ENCODE data around the gene KCNC4. TPM values are rescaled to one million over a fixed set of nuclear protein-coding genes. Genes with fewer than 3 reads are reported as not detected.

KCNC4 gene
- total RNA-seq, 1 donor from 2014 or later: 5.9 TPM

DNA sequence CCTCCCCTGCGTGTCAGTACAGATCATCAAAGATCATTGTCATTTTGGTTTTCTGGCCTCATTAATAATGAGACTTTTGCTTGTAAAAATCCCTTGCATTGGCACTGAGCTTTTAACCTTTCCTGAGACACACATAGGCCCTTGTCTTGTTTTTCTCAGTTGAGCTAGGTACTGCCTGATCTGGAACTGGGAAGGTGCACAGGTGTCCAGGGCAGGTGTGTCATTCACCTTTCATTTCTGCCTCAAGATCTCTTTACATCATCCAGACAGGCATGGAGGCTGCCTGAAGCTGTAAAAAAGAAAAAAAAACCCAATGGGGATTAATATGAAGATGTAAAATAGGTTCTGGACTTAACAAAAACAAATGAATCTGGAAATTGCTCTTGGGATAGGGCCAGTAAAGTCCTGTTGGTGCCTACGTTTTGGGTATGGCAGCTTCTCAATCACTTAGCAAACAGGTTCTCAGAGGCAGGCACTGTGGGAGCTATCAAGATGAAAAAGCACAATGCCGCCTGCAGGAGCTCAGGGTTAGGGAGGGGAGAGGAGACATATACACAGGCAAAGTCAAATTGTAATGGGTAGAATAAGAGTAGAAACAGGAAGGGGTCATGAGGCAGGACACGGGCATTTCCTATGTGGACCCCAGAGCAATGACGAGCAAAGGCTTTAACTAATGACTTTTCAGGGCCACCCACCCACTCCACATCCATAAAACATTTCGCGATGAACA, 1.0 kb upstream of the KCNC4 start:
- Mint-ChIP-seq H3K4me1 (peaks cover 23% of the 10 kb centered on the region), H3K27ac (ENCODE audit: unreplicated experiment) (peak overlapping the region; percentile 94), H3K9me3 (no peaks in the 10 kb centered on the region), H3K4me3 (peak overlapping the region; percentile 85), H3K27me3 (ENCODE audit: low read depth) (peaks cover 47% of the 10 kb centered on the region), H3K36me3 (ENCODE audit: low read depth) (no peaks in the 10 kb centered on the region)
- TF ChIP-seq, protein P1, sequence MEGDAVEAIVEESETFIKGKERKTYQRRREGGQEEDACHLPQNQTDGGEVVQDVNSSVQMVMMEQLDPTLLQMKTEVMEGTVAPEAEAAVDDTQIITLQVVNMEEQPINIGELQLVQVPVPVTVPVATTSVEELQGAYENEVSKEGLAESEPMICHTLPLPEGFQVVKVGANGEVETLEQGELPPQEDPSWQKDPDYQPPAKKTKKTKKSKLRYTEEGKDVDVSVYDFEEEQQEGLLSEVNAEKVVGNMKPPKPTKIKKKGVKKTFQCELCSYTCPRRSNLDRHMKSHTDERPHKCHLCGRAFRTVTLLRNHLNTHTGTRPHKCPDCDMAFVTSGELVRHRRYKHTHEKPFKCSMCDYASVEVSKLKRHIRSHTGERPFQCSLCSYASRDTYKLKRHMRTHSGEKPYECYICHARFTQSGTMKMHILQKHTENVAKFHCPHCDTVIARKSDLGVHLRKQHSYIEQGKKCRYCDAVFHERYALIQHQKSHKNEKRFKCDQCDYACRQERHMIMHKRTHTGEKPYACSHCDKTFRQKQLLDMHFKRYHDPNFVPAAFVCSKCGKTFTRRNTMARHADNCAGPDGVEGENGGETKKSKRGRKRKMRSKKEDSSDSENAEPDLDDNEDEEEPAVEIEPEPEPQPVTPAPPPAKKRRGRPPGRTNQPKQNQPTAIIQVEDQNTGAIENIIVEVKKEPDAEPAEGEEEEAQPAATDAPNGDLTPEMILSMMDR (conservative IDR thresholded peaks at IDR 0.05): no peak
- no peak for DNase-seq (ENCODE audit: low read depth, low spot score)

DNA sequence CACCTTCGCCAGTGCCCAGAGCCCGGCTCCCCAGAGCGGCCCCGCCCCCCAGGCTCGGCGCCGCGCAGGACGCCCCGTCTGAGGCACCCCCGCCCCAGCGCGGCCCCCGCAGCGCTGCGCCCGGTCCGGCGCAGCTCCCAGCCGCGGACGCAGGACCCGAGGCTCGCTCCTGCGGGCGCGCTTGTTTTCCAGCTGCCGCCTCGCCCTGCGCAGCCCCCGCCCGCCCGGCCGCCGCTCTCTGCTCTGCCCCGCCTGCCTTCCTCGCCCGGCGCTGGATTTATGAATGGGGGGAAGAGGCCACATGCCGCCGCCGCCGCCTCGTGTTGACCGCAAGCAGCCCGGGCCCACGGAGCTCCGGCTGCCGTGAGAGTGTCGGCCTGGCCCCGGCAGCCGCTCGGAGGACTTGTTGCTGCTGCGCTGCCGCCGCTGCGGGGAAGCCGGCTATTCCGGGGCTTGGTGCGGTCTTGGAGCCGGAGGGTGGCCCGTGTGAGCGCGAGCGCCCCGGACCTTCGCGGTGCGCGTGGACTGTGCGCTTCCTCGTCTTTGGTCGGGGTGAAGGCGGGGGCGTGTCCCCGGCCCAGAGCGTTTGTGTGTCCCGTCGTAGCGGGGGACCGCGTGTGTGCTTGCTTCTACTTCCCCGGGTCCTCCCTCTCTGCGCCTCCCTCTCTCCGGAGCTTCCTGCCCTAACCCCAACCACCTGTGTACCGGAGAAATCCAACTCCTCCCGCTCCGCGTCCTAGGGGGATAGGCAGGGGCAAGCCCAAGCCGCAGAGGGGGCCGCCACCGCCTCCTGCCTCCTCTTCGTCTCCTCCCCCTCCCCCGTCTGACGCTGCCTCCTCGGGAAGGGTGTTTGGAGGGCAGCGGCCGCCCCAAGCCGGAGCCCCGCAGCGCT, 736 bp downstream of the KCNC4 start:
- H3K27me3 Mint-ChIP-seq (ENCODE audit: low read depth): peaks cover 56% of the 10 kb centered on the region

DNA sequence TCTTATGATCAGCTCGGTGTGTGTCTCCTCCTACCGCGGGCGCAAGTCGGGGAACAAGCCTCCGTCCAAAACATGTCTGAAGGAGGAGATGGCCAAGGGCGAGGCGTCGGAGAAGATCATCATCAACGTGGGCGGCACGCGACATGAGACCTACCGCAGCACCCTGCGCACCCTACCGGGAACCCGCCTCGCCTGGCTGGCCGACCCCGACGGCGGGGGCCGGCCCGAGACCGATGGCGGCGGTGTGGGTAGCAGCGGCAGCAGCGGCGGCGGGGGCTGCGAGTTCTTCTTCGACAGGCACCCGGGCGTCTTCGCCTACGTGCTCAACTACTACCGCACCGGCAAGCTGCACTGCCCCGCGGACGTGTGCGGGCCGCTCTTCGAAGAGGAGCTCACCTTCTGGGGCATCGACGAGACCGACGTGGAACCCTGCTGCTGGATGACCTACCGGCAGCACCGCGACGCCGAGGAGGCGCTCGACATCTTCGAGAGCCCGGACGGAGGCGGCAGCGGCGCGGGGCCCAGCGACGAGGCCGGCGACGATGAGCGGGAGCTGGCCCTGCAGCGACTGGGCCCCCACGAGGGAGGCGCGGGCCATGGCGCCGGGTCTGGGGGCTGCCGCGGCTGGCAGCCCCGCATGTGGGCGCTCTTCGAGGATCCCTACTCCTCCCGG, 1.5 kb downstream of the KCNC4 start:
- TF ChIP-seq, protein P1 (conservative IDR thresholded peaks at IDR 0.05): no peak
- Mint-ChIP-seq H3K36me3 (ENCODE audit: low read depth) (no peaks in the 10 kb centered on the region), H3K9me3 (no peaks in the 10 kb centered on the region), H3K27ac (ENCODE audit: unreplicated experiment) (no peak overlapping the region), H3K4me3 (peak overlapping the region; percentile 84), H3K4me1 (peaks cover 23% of the 10 kb centered on the region), H3K27me3 (ENCODE audit: low read depth) (peaks cover 56% of the 10 kb centered on the region)
- no peak for DNase-seq (ENCODE audit: low read depth, low spot score)

More for the DNA sequence above, 736 bp downstream of the KCNC4 start:
- H3K4me1 Mint-ChIP-seq: peaks cover 23% of the 10 kb centered on the region
- no peak overlapping the region for H3K27ac Mint-ChIP-seq (ENCODE audit: unreplicated experiment)
- no peaks in the 10 kb centered on the region for H3K36me3 Mint-ChIP-seq (ENCODE audit: low read depth)
- H3K4me3 Mint-ChIP-seq: peak overlapping the region; percentile 84
- H3K9me3 Mint-ChIP-seq: no peaks in the 10 kb centered on the region
- peak; percentile 37 for DNase-seq (ENCODE audit: low read depth, low spot score)
- TF ChIP-seq, protein P1 (conservative IDR thresholded peaks at IDR 0.05): no peak

- Mint-ChIP-seq H3K4me1 (peaks cover 23% of the 10 kb centered on the region), H3K27ac (ENCODE audit: unreplicated experiment) (no peak overlapping the region), H3K4me3 (peak overlapping the region; percentile 86), H3K27me3 (ENCODE audit: low read depth) (peaks cover 55% of the 10 kb centered on the region), H3K36me3 (ENCODE audit: low read depth) (no peaks in the 10 kb centered on the region), H3K9me3 (no peaks in the 10 kb centered on the region)
- TF ChIP-seq, protein P1 (conservative IDR thresholded peaks at IDR 0.05): peak; percentile 15
- DNase-seq (ENCODE audit: low read depth, low spot score): no peak
Measured at GRCh38 chr1:110212169-110213142, 2.3 kb downstream of the KCNC4 start.

Measured in neural crest cell (in vitro differentiated cells).